Measurements from ENCODE around the gene GPX2.

The GPX2 gene

GRCh38 chr14:64971943-64972791 lies 29.6 kb upstream of the GPX2 start, which contains the start of gene RAB15:
RAB15 (minus strand) TSS chr14:64972336; CDS start chr14:64972076, 260 bp downstream.
- no peaks in the 10 kb centered on the region for H3K9me3 ChIP-seq (ENCODE audit: control insufficient read depth, insufficient read depth, low read length)
- peak within 1 kb of the TSS; percentile 72 for H3K4me3 ChIP-seq (ENCODE audit: low read length)
- H3K4me1 ChIP-seq (ENCODE audit: control insufficient read depth, insufficient read depth, low read length): peaks cover 16% of the 10 kb centered on the region
- no peak within 1 kb of the TSS for H3K27ac ChIP-seq (ENCODE audit: low read length)
- H3K36me3 ChIP-seq (ENCODE audit: control insufficient read depth, insufficient read depth, low read length): no peaks in the 10 kb centered on the region
- no peak for DNase-seq (ENCODE audit: low read depth, low spot score)
- WGBS (ENCODE audit: insufficient coverage, insufficient read length): no CpG with 5 or more reads among the region's 96 CpGs
- H3K27me3 ChIP-seq (ENCODE audit: control insufficient read depth, insufficient read depth, low read length): no peaks in the 10 kb centered on the region

GRCh38 chr14:64971491-64971942 lies 29.0 kb upstream of the GPX2 start:
- WGBS (ENCODE audit: insufficient coverage, insufficient read length): no CpG with 5 or more reads among the region's 31 CpGs
- no peak overlapping the region for H3K27ac ChIP-seq (ENCODE audit: low read length)
- no peaks in the 10 kb centered on the region for H3K36me3 ChIP-seq (ENCODE audit: control insufficient read depth, insufficient read depth, low read length)
- DNase-seq (ENCODE audit: low read depth, low spot score): no peak
- H3K9me3 ChIP-seq (ENCODE audit: control insufficient read depth, insufficient read depth, low read length): no peaks in the 10 kb centered on the region
- H3K4me3 ChIP-seq (ENCODE audit: low read length): peak overlapping the region; percentile 72
- H3K4me1 ChIP-seq (ENCODE audit: control insufficient read depth, insufficient read depth, low read length): peaks cover 13% of the 10 kb centered on the region
- H3K27me3 ChIP-seq (ENCODE audit: control insufficient read depth, insufficient read depth, low read length): no peaks in the 10 kb centered on the region

DNA sequence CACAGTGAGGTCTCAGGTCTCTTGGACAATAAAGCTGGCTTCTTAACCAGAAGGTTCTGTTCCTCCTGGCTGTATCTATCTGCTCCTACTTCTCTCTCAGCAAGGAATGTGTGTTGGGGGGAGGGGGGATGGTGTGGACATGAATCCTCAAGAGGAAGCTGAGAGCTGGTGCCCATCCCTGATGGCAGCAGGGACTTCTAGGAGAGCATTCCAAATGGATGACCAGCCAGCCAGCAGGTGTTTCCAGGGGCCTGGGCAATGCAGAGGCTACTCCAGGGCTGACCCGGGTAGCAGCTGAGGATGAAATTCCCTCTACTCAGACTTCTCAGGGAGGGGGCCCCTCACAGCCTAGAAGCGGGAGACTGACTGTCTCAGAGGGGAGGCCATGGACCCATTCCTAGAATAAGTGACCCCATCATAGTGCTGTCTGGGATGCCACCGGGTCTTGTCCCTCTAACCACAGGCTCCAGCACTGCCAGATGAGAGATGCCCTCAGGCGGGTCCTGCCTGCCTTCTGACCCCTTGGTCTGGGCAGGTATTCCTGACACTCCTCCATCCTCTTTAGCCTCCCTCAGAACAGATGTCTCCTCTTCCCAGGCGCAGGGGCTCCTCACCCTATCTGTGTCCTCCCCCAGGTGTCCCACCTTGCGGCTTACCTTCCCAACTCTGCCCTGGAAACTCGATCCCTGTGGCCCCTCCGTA lies 28.4 kb upstream of the GPX2 start:
- no peak for DNase-seq (ENCODE audit: low read depth, low spot score)

DNA sequence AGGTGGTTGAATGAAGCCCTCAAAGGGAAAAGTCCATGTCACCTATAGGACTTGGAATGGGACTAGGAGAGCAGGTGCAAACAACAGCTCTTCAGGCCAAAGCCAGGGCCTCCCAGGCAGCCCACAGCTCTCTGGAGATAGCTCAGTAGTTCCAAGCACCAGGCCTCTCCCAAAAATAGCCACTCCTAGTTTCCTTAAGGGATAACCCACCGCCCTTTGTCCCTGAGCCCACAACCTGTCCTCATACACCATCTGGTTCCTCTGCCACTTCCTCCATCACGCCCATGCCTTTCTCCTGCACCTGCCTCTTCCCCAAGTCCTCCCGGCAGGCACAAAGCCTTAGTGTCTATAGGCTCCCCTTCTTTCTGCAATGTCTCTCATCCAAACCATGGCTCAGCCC lies 27.5 kb upstream of the GPX2 start:
- H3K27ac ChIP-seq (ENCODE audit: low read length): no peak overlapping the region
- WGBS (ENCODE audit: insufficient coverage, insufficient read length): no CpG with 5 or more reads among the region's 3 CpGs
- no peaks in the 10 kb centered on the region for H3K9me3 ChIP-seq (ENCODE audit: control insufficient read depth, insufficient read depth, low read length)
- peaks cover 13% of the 10 kb centered on the region for H3K4me1 ChIP-seq (ENCODE audit: control insufficient read depth, insufficient read depth, low read length)
- H3K27me3 ChIP-seq (ENCODE audit: control insufficient read depth, insufficient read depth, low read length): no peaks in the 10 kb centered on the region
- H3K4me3 ChIP-seq (ENCODE audit: low read length): no peak overlapping the region
- no peaks in the 10 kb centered on the region for H3K36me3 ChIP-seq (ENCODE audit: control insufficient read depth, insufficient read depth, low read length)
- DNase-seq (ENCODE audit: low read depth, low spot score): no peak

More for the DNA sequence above, 28.4 kb upstream of the GPX2 start:
- no peak overlapping the region for H3K27ac ChIP-seq (ENCODE audit: low read length)
- no peaks in the 10 kb centered on the region for H3K9me3 ChIP-seq (ENCODE audit: control insufficient read depth, insufficient read depth, low read length)
- no peaks in the 10 kb centered on the region for H3K36me3 ChIP-seq (ENCODE audit: control insufficient read depth, insufficient read depth, low read length)
- peaks cover 13% of the 10 kb centered on the region for H3K4me1 ChIP-seq (ENCODE audit: control insufficient read depth, insufficient read depth, low read length)
- WGBS (ENCODE audit: insufficient coverage, insufficient read length): no CpG with 5 or more reads among the region's 8 CpGs
- peak overlapping the region; percentile 72 for H3K4me3 ChIP-seq (ENCODE audit: low read length)
- H3K27me3 ChIP-seq (ENCODE audit: control insufficient read depth, insufficient read depth, low read length): no peaks in the 10 kb centered on the region

DNA sequence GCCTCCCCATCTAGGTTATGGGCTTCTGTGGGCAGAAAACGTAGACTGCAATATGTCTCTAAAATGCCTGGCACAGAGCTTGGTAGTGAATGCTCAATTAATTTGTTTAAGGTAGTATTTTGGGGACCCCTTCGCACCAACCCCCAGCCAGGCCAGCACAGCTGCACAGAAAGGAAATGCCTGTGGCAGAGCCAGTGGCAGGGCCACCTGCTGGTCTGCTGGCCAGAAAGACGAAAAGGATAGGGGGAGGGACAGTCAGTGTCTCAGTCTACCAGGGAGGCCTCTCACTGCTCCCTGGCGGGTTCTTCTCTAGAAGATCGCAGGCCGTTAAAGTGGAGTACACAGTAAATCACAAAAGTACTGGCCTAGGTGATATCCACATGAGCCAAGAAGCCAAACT lies 26.1 kb upstream of the GPX2 start:
- DNase-seq (ENCODE audit: low read depth, low spot score): no peak
- no CpG with 5 or more reads among the region's 6 CpGs for WGBS (ENCODE audit: insufficient coverage, insufficient read length)
- Histone ChIP-seq H3K4me1 (ENCODE audit: control insufficient read depth, insufficient read depth, low read length) (peaks cover 13% of the 10 kb centered on the region), H3K27me3 (ENCODE audit: control insufficient read depth, insufficient read depth, low read length) (no peaks in the 10 kb centered on the region), H3K36me3 (ENCODE audit: control insufficient read depth, insufficient read depth, low read length) (no peaks in the 10 kb centered on the region), H3K9me3 (ENCODE audit: control insufficient read depth, insufficient read depth, low read length) (no peaks in the 10 kb centered on the region), H3K4me3 (ENCODE audit: low read length) (no peak overlapping the region), H3K27ac (ENCODE audit: low read length) (no peak overlapping the region)

DNA sequence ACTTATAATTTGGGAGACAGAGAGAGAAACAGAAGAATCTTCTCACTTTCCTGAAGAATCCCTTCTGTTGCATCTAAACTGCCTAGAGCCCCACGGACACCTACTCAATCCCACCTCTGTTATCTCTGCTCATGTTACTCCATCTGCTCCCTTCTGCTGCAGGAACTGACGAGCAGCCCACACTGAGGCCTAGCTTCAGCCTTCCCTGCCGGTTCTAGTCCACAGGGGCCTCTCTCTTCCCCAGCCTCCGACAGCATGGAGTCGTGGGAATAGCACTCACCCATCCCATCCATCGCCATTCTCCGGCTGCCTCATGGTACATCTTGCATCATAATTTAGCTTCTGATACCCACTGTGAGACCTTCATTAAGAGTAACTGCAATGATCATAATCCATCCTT lies 25.6 kb upstream of the GPX2 start:
- H3K36me3 ChIP-seq (ENCODE audit: control insufficient read depth, insufficient read depth, low read length): no peaks in the 10 kb centered on the region
- WGBS (ENCODE audit: insufficient coverage, insufficient read length): no CpG with 5 or more reads among the region's 7 CpGs
- no peak overlapping the region for H3K4me3 ChIP-seq (ENCODE audit: low read length)
- H3K27me3 ChIP-seq (ENCODE audit: control insufficient read depth, insufficient read depth, low read length): no peaks in the 10 kb centered on the region
- peaks cover 13% of the 10 kb centered on the region for H3K4me1 ChIP-seq (ENCODE audit: control insufficient read depth, insufficient read depth, low read length)
- no peak overlapping the region for H3K27ac ChIP-seq (ENCODE audit: low read length)
- H3K9me3 ChIP-seq (ENCODE audit: control insufficient read depth, insufficient read depth, low read length): no peaks in the 10 kb centered on the region
- DNase-seq (ENCODE audit: low read depth, low spot score): no peak

- no peaks in the 10 kb centered on the region for H3K36me3 ChIP-seq (ENCODE audit: control insufficient read depth, insufficient read depth, low read length)
- DNase-seq (ENCODE audit: low read depth, low spot score): no peak
- H3K27me3 ChIP-seq (ENCODE audit: control insufficient read depth, insufficient read depth, low read length): no peaks in the 10 kb centered on the region
- no peaks in the 10 kb centered on the region for H3K9me3 ChIP-seq (ENCODE audit: control insufficient read depth, insufficient read depth, low read length)
- no CpG with 5 or more reads among the region's 2 CpGs for WGBS (ENCODE audit: insufficient coverage, insufficient read length)
- H3K27ac ChIP-seq (ENCODE audit: low read length): no peak overlapping the region
- no peak overlapping the region for H3K4me3 ChIP-seq (ENCODE audit: low read length)
- H3K4me1 ChIP-seq (ENCODE audit: control insufficient read depth, insufficient read depth, low read length): peaks cover 13% of the 10 kb centered on the region
Measured at GRCh38 chr14:64966976-64967375, 24.4 kb upstream of the GPX2 start.

DNA sequence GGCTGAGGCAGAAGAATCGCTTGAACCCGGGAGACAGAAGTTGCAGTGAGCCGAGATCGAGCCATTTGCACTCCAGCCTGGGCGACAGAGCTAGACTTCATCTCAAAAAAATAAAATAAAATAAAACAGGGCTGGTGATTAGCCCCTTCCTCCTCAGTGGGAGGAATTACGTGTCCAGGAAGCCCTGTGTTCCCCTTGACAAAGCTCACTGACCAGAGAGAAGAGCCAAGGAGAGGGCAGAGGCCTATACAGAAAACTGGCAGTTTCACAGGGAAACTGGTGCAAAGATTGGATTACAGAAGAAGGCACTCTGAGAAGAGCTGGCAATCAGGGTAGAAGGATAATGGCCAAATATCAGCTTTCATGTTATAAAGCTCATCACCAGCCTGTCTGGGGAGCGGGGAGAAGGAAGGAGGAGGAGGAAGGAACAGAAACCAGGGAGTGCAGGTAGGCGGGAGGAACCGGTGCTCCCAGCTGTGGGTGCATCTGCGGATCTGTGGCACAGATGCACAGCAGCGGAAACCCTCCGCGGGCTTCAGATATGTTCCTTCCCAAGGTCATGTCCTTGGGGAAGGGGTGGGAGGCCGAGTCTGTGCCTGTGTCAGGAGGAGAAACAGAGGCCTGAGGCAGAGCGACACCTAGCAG lies 22.9 kb upstream of the GPX2 start:
- no peak for DNase-seq (ENCODE audit: low read depth, low spot score)
- H3K27ac ChIP-seq (ENCODE audit: low read length): no peak overlapping the region
- H3K9me3 ChIP-seq (ENCODE audit: control insufficient read depth, insufficient read depth, low read length): no peaks in the 10 kb centered on the region
- H3K36me3 ChIP-seq (ENCODE audit: control insufficient read depth, insufficient read depth, low read length): no peaks in the 10 kb centered on the region
- H3K4me1 ChIP-seq (ENCODE audit: control insufficient read depth, insufficient read depth, low read length): peaks cover 7% of the 10 kb centered on the region
- no CpG with 5 or more reads among the region's 15 CpGs for WGBS (ENCODE audit: insufficient coverage, insufficient read length)
- no peaks in the 10 kb centered on the region for H3K27me3 ChIP-seq (ENCODE audit: control insufficient read depth, insufficient read depth, low read length)
- H3K4me3 ChIP-seq (ENCODE audit: low read length): no peak overlapping the region

DNA sequence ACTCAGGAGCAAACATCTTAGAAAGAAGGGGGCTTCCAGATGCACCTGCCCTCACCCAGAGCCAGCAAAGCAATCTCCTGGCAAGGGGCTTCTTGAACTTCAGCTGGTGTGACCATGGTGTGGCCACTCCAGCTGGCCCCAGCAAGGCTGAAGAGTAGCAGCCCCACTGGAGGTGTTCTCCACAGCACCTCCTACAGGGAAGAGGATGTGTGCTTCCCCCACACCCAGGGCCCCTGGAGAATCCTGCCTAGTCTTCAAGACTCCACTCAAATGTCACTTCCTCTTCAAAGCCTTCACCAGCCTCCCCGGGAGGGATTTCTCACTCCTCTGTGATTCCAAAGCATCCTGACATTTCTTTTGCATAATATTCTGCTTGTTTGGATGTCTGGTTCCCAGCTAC lies 21.1 kb upstream of the GPX2 start:
- Histone ChIP-seq H3K36me3 (ENCODE audit: control insufficient read depth, insufficient read depth, low read length) (no peaks in the 10 kb centered on the region), H3K4me3 (ENCODE audit: low read length) (no peak overlapping the region), H3K27ac (ENCODE audit: low read length) (no peak overlapping the region), H3K27me3 (ENCODE audit: control insufficient read depth, insufficient read depth, low read length) (no peaks in the 10 kb centered on the region), H3K4me1 (ENCODE audit: control insufficient read depth, insufficient read depth, low read length) (peaks cover 5% of the 10 kb centered on the region), H3K9me3 (ENCODE audit: control insufficient read depth, insufficient read depth, low read length) (no peaks in the 10 kb centered on the region)
- no CpG with 5 or more reads among the region's 1 CpG for WGBS (ENCODE audit: insufficient coverage, insufficient read length)
- DNase-seq (ENCODE audit: low read depth, low spot score): no peak

- H3K4me3 ChIP-seq (ENCODE audit: low read length): no peak overlapping the region
- no peak overlapping the region for H3K27ac ChIP-seq (ENCODE audit: low read length)
- H3K9me3 ChIP-seq (ENCODE audit: control insufficient read depth, insufficient read depth, low read length): no peaks in the 10 kb centered on the region
- WGBS (ENCODE audit: insufficient coverage, insufficient read length): no CpG with 5 or more reads among the region's 5 CpGs
- no peaks in the 10 kb centered on the region for H3K27me3 ChIP-seq (ENCODE audit: control insufficient read depth, insufficient read depth, low read length)
- peaks cover 9% of the 10 kb centered on the region for H3K4me1 ChIP-seq (ENCODE audit: control insufficient read depth, insufficient read depth, low read length)
- H3K36me3 ChIP-seq (ENCODE audit: control insufficient read depth, insufficient read depth, low read length): no peaks in the 10 kb centered on the region
- no peak for DNase-seq (ENCODE audit: low read depth, low spot score)
Measured at GRCh38 chr14:64960762-64961276, 18.3 kb upstream of the GPX2 start.
